HCT116 (cell line): ENCODE data around the gene SLC22A23. TPM values are rescaled to one million over a fixed set of nuclear protein-coding genes. Genes with fewer than 3 reads are reported as not detected.
A peak's percentile ranks its signal among the peaks of the same experiment; 100 is the strongest.

ENCODE experiments used
- ATAC-seq: fragments of 200-7000 bp; cut with Tn5 transposase; 2 replicates; pipeline ENCODE4 v1.9.1; 2020; ENCODE audit warnings: mild to moderate bottlenecking, moderate library complexity
- BruUV-seq: library from RNA; stranded (reverse); fragments of 400-500 nt; replicated peaks from 2 replicates; lab custom pipeline; 2021; lab: Mats Ljungman, UMichigan
- CTCF ChIA-PET: fragments of 300-600 bp; sonication (Branson Sonifier 250); formaldehyde crosslinking; loops from one replicate; lab custom pipeline; 2021; ENCODE audit warnings: antibody characterized with exemption; lab: Charles Lee
- POLR2A ChIA-PET: fragments of 300-600, 350-600 bp; sonication (Branson Sonifier 250); formaldehyde crosslinking; loops from one replicate; lab custom pipeline; 2021; ENCODE audit warnings: antibody characterized with exemption; lab: Charles Lee
- RAD21 ChIA-PET, 2 experiments: fragments of 300-600 bp; sonication (Branson Sonifier 250); formaldehyde crosslinking; loops; one replicate each; lab custom pipeline; 2023; ENCODE audit warnings: low total read pairs in 2 of 2; ENCODE audit not compliant: uncharacterized antibody in 2 of 2, unreplicated experiment in 2 of 2, low non-redundant PET in 1 of 2; lab: Charles Lee
- DNase-seq: peaks from one replicate; pipeline ENCODE4 v3.0.0-alpha.2; 2010; ENCODE audit warnings: low read depth, low spot score
- H2AFZ ChIP-seq: fragments of 200-600 bp; shearing (Covaris generic), sonication (generic); 2 replicates; pipeline ENCODE4 v1.6.1; 2017; ENCODE audit warnings: low read depth, mixed run types, mixed read lengths, antibody characterized with exemption, low read length; ENCODE audit not compliant: poor library complexity, severe bottlenecking
- H3K27ac ChIP-seq: 2 replicates; pipeline ENCODE4 v1.5.1; 2012; ENCODE audit warnings: low read depth, low read length
- H3K27me3 ChIP-seq: fragments of 200-600 bp; sonication (generic); 2 replicates; pipeline ENCODE4 v1.6.1; 2016; ENCODE audit warnings: mixed run types, low read length, mixed read lengths; ENCODE audit not compliant: insufficient read depth
- H3K36me3 ChIP-seq, 2 experiments: fragments of 200-500 bp in 1 of 2; fragments of 200-600 bp in 1 of 2; sonication (Bioruptor generic) in 1 of 2; sonication (generic) in 1 of 2; 2 replicates each; pipeline versions ENCODE4 v1.5.1 to v1.6.1; 2014 to 2016; ENCODE audit warnings: low read length in 2 of 2, inconsistent platforms in 1 of 2, mixed read lengths in 1 of 2, mixed run types in 1 of 2; ENCODE audit not compliant: insufficient read depth in 2 of 2, control insufficient read depth in 1 of 2
- H3K4me1 ChIP-seq, 2 experiments: fragments of 200-600 bp in 1 of 2; sonication (generic) in 1 of 2; 2 replicates each; pipeline versions ENCODE4 v1.5.1 to v1.6.1; 2012 to 2017; ENCODE audit warnings: low read length in 2 of 2, inconsistent platforms in 1 of 2, mild to moderate bottlenecking in 1 of 2, mixed read lengths in 1 of 2, mixed run types in 1 of 2, moderate library complexity in 1 of 2; ENCODE audit not compliant: insufficient read depth in 2 of 2, control insufficient read depth in 1 of 2
- H3K4me2 ChIP-seq: fragments of 200-600 bp; sonication (generic); 2 replicates; pipeline ENCODE4 v1.6.1; 2017; ENCODE audit warnings: mixed run types, low read length, mixed read lengths
- H3K4me3 ChIP-seq, 2 experiments: fragments of 200-600 bp in 1 of 2; sonication (generic) in 1 of 2; replicated peaks in 1 of 2; 2 replicates each; pipeline ENCODE4 v1.5.1; 2011 to 2016; ENCODE audit warnings: low read length in 2 of 2, control low read depth in 1 of 2, low read depth in 1 of 2, mild to moderate bottlenecking in 1 of 2, mixed read lengths in 1 of 2, mixed run types in 1 of 2
- H3K79me2 ChIP-seq: fragments of 200-600 bp; sonication (generic); 2 replicates; pipeline ENCODE4 v1.6.1; 2017; ENCODE audit warnings: mild to moderate bottlenecking, mixed run types, low read length, moderate library complexity, mixed read lengths; ENCODE audit not compliant: insufficient read depth
- H3K9ac ChIP-seq: fragments of 200-600 bp; sonication (generic); 2 replicates; pipeline ENCODE4 v1.6.1; 2016; ENCODE audit warnings: low read length, mixed read lengths
- H3K9me2 ChIP-seq: fragments of 200-600 bp; sonication (generic), shearing (Covaris generic); 2 replicates; pipeline ENCODE4 v1.6.1; 2017; ENCODE audit warnings: mixed run types, mild to moderate bottlenecking, moderate library complexity; ENCODE audit not compliant: insufficient read depth
- H3K9me3 ChIP-seq, 2 experiments: fragments of 200-500 bp in 1 of 2; fragments of 200-600 bp in 1 of 2; sonication (Bioruptor generic) in 1 of 2; sonication (generic) in 1 of 2; 2 replicates each; pipeline ENCODE4 v1.6.1; 2014 to 2017; ENCODE audit warnings: low read length in 2 of 2, mixed read lengths in 2 of 2, inconsistent platforms in 1 of 2, low read depth in 1 of 2, mild to moderate bottlenecking in 1 of 2, mixed run types in 1 of 2, moderate library complexity in 1 of 2; ENCODE audit not compliant: control insufficient read depth in 1 of 2, insufficient read depth in 1 of 2
- H4K20me1 ChIP-seq: fragments of 200-600 bp; sonication (generic), shearing (Covaris generic); 2 replicates; pipeline ENCODE4 v1.6.1; 2017; ENCODE audit warnings: mixed run types, mild to moderate bottlenecking, moderate library complexity; ENCODE audit not compliant: insufficient read depth
- JUND ChIP-seq: IDR thresholded peaks from 2 replicates; pipeline ENCODE4 v1.6.1; 2012
- POLR2A ChIP-seq: IDR thresholded peaks from 2 replicates; pipeline ENCODE4 v1.7.0; 2011; ENCODE audit warnings: borderline replicate concordance; ENCODE audit not compliant: insufficient read depth, insufficient read length; ENCODE audit errors: extremely low read depth
- RAD21 ChIP-seq: IDR thresholded peaks from 2 replicates; pipeline ENCODE4 v1.6.1; 2012; ENCODE audit warnings: low read depth, mild to moderate bottlenecking
- SIN3A ChIP-seq: IDR thresholded peaks from 2 replicates; pipeline ENCODE4 v1.6.1; 2012; ENCODE audit warnings: low read depth
- TCF7L2 ChIP-seq: IDR thresholded peaks from 2 replicates; pipeline ENCODE4 v1.7.0; 2011; ENCODE audit warnings: borderline replicate concordance, inconsistent platforms; ENCODE audit not compliant: insufficient read depth, insufficient read length; ENCODE audit errors: extremely low read depth
- ZNF274 ChIP-seq: fragments of 200-500 bp; sonication (Bioruptor generic); IDR thresholded peaks from 2 replicates; pipeline ENCODE4 v1.6.1; 2014; ENCODE audit warnings: mild to moderate bottlenecking, low read depth, low read length, inconsistent platforms
- intact Hi-C: fragments of 100-400 bp; cut with micrococcal nuclease; formaldehyde crosslinking; loops from 2 replicates; pipeline ENCODE4 v1.10.0; 2022
- total RNA-seq: library from RNA; stranded (reverse); gene quantifications from one replicate; pipeline ENCODE4 v1.2.1, GENCODE V29; 2021; ENCODE audit not compliant: unreplicated experiment
- TF ChIP-seq, protein P1 (sequence below): IDR thresholded peaks from 2 replicates; pipeline ENCODE4 v1.6.1; 2011; ENCODE audit warnings: mild to moderate bottlenecking, low read length, moderate library complexity; ENCODE audit not compliant: insufficient replicate concordance; ENCODE audit errors: extremely low read depth
- TF ChIP-seq, protein P2 (sequence below), 3 experiments: fragments of 200-600 bp in 1 of 3; sonication (generic) in 1 of 3; IDR thresholded peaks in 2 of 3; conservative IDR thresholded peaks in 1 of 3; 2 replicates each; pipeline ENCODE4 v1.5.1; 2012 to 2017; ENCODE audit warnings: low read depth in 2 of 3, low read length in 2 of 3, antibody characterized with exemption in 1 of 3, borderline replicate concordance in 1 of 3, control low read depth in 1 of 3, mild to moderate bottlenecking in 1 of 3, mixed read lengths in 1 of 3, mixed run types in 1 of 3, moderate library complexity in 1 of 3; ENCODE audit not compliant: insufficient read depth in 1 of 3
- TF ChIP-seq, protein P3 (sequence below): IDR thresholded peaks from 2 replicates; pipeline ENCODE4 v1.6.1; 2012; ENCODE audit warnings: low read depth

Gene SLC22A23
- total RNA-seq, 1 experiment from 2014 or later: 11.5 TPM

DNA sequence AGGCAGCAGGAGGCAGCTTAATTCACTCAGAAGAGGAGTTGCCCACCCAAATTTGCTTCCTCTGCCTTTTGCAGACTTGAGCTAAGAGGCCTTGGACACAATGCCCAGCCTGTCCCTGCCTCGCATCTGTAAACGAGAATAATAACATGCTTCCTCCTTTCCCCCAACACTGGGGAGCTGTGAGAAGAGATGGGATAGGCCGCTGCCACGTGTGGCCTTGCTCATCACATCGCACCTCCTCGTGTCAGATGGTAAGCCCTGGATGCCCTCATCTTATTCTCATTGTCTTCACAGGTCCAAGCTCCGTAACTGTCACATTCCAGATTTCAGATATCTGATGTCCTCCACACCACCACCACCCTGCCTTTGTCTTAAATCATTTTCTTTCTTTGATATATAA, 216.3 kb downstream of the SLC22A23 start:
- ChIA-PET POLR2A (interaction anchor here (0.6 kb wide), 1 partner anchor 8 kb away, joined by 4 read pairs; no protein-coding TSS in a partner anchor), RAD21 (no interaction called here), CTCF (interaction anchor here (2.3 kb wide), 1 partner anchor 11 kb away, joined by 7 read pairs; no protein-coding TSS in a partner anchor)
- no TSS peak for BruUV-seq
- H3K9me3 ChIP-seq: no peaks in the 10 kb centered on the region
- H3K27ac ChIP-seq: no peak overlapping the region
- no peak overlapping the region for H3K4me3 ChIP-seq
- TF ChIP-seq POLR2A: no peak
- TF ChIP-seq ZNF274: no peak
- TF ChIP-seq, protein P1, sequence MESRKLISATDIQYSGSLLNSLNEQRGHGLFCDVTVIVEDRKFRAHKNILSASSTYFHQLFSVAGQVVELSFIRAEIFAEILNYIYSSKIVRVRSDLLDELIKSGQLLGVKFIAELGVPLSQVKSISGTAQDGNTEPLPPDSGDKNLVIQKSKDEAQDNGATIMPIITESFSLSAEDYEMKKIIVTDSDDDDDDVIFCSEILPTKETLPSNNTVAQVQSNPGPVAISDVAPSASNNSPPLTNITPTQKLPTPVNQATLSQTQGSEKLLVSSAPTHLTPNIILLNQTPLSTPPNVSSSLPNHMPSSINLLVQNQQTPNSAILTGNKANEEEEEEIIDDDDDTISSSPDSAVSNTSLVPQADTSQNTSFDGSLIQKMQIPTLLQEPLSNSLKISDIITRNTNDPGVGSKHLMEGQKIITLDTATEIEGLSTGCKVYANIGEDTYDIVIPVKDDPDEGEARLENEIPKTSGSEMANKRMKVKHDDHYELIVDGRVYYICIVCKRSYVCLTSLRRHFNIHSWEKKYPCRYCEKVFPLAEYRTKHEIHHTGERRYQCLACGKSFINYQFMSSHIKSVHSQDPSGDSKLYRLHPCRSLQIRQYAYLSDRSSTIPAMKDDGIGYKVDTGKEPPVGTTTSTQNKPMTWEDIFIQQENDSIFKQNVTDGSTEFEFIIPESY: no peak
- H3K79me2 ChIP-seq: no peaks in the 10 kb centered on the region
- ATAC-seq: no peak
- no peaks in the 10 kb centered on the region for H4K20me1 ChIP-seq
- H2AFZ ChIP-seq: no peak overlapping the region
- H3K36me3 ChIP-seq: no peaks in the 10 kb centered on the region
- DNase-seq: no peak
- H3K9ac ChIP-seq: no peak overlapping the region
- H3K4me2 ChIP-seq: no peak overlapping the region
- no peaks in the 10 kb centered on the region for H3K27me3 ChIP-seq
- no peaks in the 10 kb centered on the region for H3K9me2 ChIP-seq
- peaks cover 0 to 5% of the 10 kb centered on the region in 2 experiments; a peak in 1 of 4 replicates for H3K4me1 ChIP-seq
- intact Hi-C loops: no loop called here

DNA sequence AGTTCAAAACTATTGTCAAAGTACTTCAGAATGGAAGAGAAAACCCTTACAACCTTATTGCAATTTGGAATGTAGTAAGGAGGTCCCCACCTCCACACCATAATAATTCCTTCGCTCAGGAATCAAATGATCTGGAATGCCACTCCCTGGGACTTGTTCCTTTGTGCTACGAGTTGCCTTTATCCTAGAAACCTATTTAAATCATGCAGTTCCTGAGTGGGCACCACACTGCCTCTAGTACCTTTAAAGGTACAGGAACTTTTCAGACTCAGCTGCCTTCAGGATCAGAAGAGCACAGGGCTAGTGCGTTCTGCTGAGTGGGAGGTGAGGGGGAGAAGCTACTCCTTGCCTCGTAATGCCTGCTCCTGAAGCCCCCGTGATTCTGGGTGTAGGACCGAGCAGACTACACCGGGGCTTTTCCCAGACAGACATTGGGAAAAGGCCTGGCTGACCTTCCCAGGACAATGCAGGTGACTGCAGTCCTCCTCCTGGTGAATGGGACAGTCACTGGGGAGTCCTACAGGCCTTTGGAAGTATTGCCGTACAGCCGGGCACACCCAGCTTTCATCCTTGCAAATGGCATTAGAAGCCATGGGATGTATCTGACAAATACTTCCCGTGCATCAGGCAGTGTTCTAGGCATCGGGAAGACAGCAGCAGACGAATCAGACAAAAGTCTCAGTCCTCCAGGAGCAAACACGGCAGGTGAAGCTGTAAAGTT, 217.6 kb downstream of the SLC22A23 start:
- peak overlapping the region; percentile 30 for H2AFZ ChIP-seq
- H3K4me2 ChIP-seq: no peak overlapping the region
- RAD21 ChIA-PET: no interaction called here
- ATAC-seq: peak; percentile 99
- no peaks in the 10 kb centered on the region for H3K27me3 ChIP-seq
- CTCF ChIA-PET: interaction anchor here (2.3 kb wide), 1 partner anchor 12 kb away, joined by 7 read pairs; no protein-coding TSS in a partner anchor
- BruUV-seq: no TSS peak
- no peaks in the 10 kb centered on the region for H3K9me3 ChIP-seq
- H3K9me2 ChIP-seq: no peaks in the 10 kb centered on the region
- H3K4me1 ChIP-seq: peaks cover 0 to 5% of the 10 kb centered on the region in 2 experiments; a peak in 1 of 4 replicates
- DNase-seq: peak; percentile 49
- H3K4me3 ChIP-seq: no peak overlapping the region
- POLR2A ChIA-PET: interaction anchor here (1.1 to 1.3 kb wide), 2 partner anchors 20 to 77 kb away, joined by 3 read pairs; partner anchors contain the start of gene PSMG4
- H4K20me1 ChIP-seq: no peaks in the 10 kb centered on the region
- intact Hi-C loops: loop anchor here (1.0 kb wide), 1 partner anchor 113 kb away; no protein-coding TSS in a partner anchor
- H3K36me3 ChIP-seq: no peaks in the 10 kb centered on the region
- H3K9ac ChIP-seq: no peak overlapping the region
- TF ChIP-seq TCF7L2 (no peak), POLR2A (no peak), RAD21 (peak; percentile 49; the same call in 1 of the 2 replicates), JUND (no peak), SIN3A (no peak)
- TF ChIP-seq, protein P2, sequence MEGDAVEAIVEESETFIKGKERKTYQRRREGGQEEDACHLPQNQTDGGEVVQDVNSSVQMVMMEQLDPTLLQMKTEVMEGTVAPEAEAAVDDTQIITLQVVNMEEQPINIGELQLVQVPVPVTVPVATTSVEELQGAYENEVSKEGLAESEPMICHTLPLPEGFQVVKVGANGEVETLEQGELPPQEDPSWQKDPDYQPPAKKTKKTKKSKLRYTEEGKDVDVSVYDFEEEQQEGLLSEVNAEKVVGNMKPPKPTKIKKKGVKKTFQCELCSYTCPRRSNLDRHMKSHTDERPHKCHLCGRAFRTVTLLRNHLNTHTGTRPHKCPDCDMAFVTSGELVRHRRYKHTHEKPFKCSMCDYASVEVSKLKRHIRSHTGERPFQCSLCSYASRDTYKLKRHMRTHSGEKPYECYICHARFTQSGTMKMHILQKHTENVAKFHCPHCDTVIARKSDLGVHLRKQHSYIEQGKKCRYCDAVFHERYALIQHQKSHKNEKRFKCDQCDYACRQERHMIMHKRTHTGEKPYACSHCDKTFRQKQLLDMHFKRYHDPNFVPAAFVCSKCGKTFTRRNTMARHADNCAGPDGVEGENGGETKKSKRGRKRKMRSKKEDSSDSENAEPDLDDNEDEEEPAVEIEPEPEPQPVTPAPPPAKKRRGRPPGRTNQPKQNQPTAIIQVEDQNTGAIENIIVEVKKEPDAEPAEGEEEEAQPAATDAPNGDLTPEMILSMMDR (IDR thresholded peaks at IDR 0.05 in 2 of 3, conservative IDR thresholded peaks at IDR 0.05 in 1 of 3; ENCODE audit: borderline replicate concordance in 1 of 3, insufficient read depth in 1 of 3, low read depth in 2 of 3, low read length in 2 of 3): peak in 2 of 3 experiments; percentile 56 to 73; a peak in 4 of 6 replicates
- TF ChIP-seq, protein P3, sequence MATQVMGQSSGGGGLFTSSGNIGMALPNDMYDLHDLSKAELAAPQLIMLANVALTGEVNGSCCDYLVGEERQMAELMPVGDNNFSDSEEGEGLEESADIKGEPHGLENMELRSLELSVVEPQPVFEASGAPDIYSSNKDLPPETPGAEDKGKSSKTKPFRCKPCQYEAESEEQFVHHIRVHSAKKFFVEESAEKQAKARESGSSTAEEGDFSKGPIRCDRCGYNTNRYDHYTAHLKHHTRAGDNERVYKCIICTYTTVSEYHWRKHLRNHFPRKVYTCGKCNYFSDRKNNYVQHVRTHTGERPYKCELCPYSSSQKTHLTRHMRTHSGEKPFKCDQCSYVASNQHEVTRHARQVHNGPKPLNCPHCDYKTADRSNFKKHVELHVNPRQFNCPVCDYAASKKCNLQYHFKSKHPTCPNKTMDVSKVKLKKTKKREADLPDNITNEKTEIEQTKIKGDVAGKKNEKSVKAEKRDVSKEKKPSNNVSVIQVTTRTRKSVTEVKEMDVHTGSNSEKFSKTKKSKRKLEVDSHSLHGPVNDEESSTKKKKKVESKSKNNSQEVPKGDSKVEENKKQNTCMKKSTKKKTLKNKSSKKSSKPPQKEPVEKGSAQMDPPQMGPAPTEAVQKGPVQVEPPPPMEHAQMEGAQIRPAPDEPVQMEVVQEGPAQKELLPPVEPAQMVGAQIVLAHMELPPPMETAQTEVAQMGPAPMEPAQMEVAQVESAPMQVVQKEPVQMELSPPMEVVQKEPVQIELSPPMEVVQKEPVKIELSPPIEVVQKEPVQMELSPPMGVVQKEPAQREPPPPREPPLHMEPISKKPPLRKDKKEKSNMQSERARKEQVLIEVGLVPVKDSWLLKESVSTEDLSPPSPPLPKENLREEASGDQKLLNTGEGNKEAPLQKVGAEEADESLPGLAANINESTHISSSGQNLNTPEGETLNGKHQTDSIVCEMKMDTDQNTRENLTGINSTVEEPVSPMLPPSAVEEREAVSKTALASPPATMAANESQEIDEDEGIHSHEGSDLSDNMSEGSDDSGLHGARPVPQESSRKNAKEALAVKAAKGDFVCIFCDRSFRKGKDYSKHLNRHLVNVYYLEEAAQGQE: no peak
- H3K79me2 ChIP-seq: no peaks in the 10 kb centered on the region
- H3K27ac ChIP-seq: no peak overlapping the region
